Astrocyte (in vitro differentiated cells and primary cell): ENCODE results near the gene PLG. TPM values are rescaled to one million over a fixed set of nuclear protein-coding genes. Genes with fewer than 3 reads are reported as not detected.

Source experiments
- DNase-seq: peaks from one replicate; pipeline ENCODE4 v3.0.0-alpha.2; 2010; ENCODE audit warnings: low read depth
- FAIRE-seq: peaks from 2 replicates; lab custom pipeline; 2011; peaks lifted over from hg19 to GRCh38; lab: Jason Lieb, UNC
- H2AFZ ChIP-seq: 2 replicates; pipeline ENCODE4 v1.6.0; 2012; ENCODE audit warnings: low read depth, low read length, inconsistent platforms
- H3K27ac ChIP-seq: 2 replicates; pipeline ENCODE4 v1.5.1; 2011; ENCODE audit warnings: low read depth, low read length, inconsistent platforms
- H3K27me3 ChIP-seq: 2 replicates; pipeline ENCODE4 v1.6.0; 2011; ENCODE audit warnings: low read length, inconsistent platforms; ENCODE audit not compliant: insufficient read depth
- H3K36me3 ChIP-seq: 2 replicates; pipeline ENCODE4 v1.5.1; 2011; ENCODE audit warnings: low read length, inconsistent platforms; ENCODE audit not compliant: insufficient read depth
- H3K4me1 ChIP-seq: 2 replicates; pipeline ENCODE4 v1.5.1; 2011; ENCODE audit warnings: low read length, inconsistent platforms; ENCODE audit not compliant: insufficient read depth
- H3K4me2 ChIP-seq: 2 replicates; pipeline ENCODE4 v1.6.0; 2012; ENCODE audit warnings: low read length, inconsistent platforms
- H3K4me3 ChIP-seq: 2 replicates; pipeline ENCODE4 v1.5.1; 2011; ENCODE audit warnings: low read depth, mild to moderate bottlenecking, low read length, inconsistent platforms; ENCODE audit not compliant: insufficient read depth
- H3K79me2 ChIP-seq: 2 replicates; pipeline ENCODE4 v1.6.0; 2012; ENCODE audit warnings: mild to moderate bottlenecking, low read length, inconsistent platforms; ENCODE audit not compliant: insufficient read depth
- H3K9ac ChIP-seq: 2 replicates; pipeline ENCODE4 v1.6.0; 2012; ENCODE audit warnings: mild to moderate bottlenecking, low read length, inconsistent platforms
- H3K9me3 ChIP-seq: 2 replicates; pipeline ENCODE4 v1.5.1; 2012; ENCODE audit warnings: low read depth, mild to moderate bottlenecking, low read length, inconsistent platforms; ENCODE audit not compliant: insufficient read depth
- H4K20me1 ChIP-seq: 2 replicates; pipeline ENCODE4 v1.6.0; 2012; ENCODE audit warnings: low read length, inconsistent platforms; ENCODE audit not compliant: insufficient read depth
- H3K27ac Mint-ChIP-seq: one replicate; pipeline ENCODE4 v1.8.0; 2021; ENCODE audit warnings: mild to moderate bottlenecking, mixed read lengths; ENCODE audit not compliant: unreplicated experiment
- H3K27me3 Mint-ChIP-seq: one replicate; pipeline ENCODE4 v1.8.0; 2021; ENCODE audit warnings: low read depth, mixed read lengths; ENCODE audit not compliant: unreplicated experiment
- H3K36me3 Mint-ChIP-seq: one replicate; pipeline ENCODE4 v1.8.0; 2021; ENCODE audit warnings: low read depth, mixed read lengths; ENCODE audit not compliant: unreplicated experiment
- H3K4me1 Mint-ChIP-seq: one replicate; pipeline ENCODE4 v1.8.0; 2021; ENCODE audit warnings: low read depth, mixed read lengths; ENCODE audit not compliant: unreplicated experiment
- H3K4me3 Mint-ChIP-seq: one replicate; pipeline ENCODE4 v1.8.0; 2021; ENCODE audit warnings: mild to moderate bottlenecking, moderate library complexity, mixed read lengths; ENCODE audit not compliant: unreplicated experiment
- H3K9me3 Mint-ChIP-seq: one replicate; pipeline ENCODE4 v1.8.0; 2021; ENCODE audit warnings: mild to moderate bottlenecking, mixed read lengths; ENCODE audit not compliant: unreplicated experiment
- EZH2 ChIP-seq: IDR thresholded peaks from 2 replicates; pipeline ENCODE4 v1.6.1; 2012; ENCODE audit warnings: mild to moderate bottlenecking, low read length, inconsistent platforms; ENCODE audit not compliant: insufficient read depth
- total RNA-seq: library from RNA; stranded (reverse); gene quantifications from 2 replicates; pipeline ENCODE4 v1.2.1, GENCODE V29; 2021
- TF ChIP-seq, protein P1 (sequence below): IDR thresholded peaks from 2 replicates; pipeline ENCODE4 v1.5.1; 2011; ENCODE audit warnings: low read depth, mild to moderate bottlenecking, inconsistent platforms, low read length, moderate library complexity; ENCODE audit not compliant: insufficient read depth

The PLG gene
- total RNA-seq, 1 donor from 2014 or later = 0.16 TPM

- Mint-ChIP-seq H3K4me3 (no peak overlapping the region), H3K4me1 (no peaks in the 10 kb centered on the region), H3K27ac (no peak overlapping the region), H3K27me3 (peaks cover 6% of the 10 kb centered on the region), H3K9me3 (no peaks in the 10 kb centered on the region), H3K36me3 (no peaks in the 10 kb centered on the region)
- Histone ChIP-seq H4K20me1 (no peaks in the 10 kb centered on the region), H3K36me3 (no peaks in the 10 kb centered on the region), H3K27me3 (no peaks in the 10 kb centered on the region), H3K4me3 (no peak overlapping the region), H3K4me2 (no peak overlapping the region), H3K27ac (no peak overlapping the region), H3K4me1 (no peaks in the 10 kb centered on the region), H3K79me2 (no peaks in the 10 kb centered on the region), H2AFZ (no peak overlapping the region), H3K9me3 (no peaks in the 10 kb centered on the region), H3K9ac (no peak overlapping the region)
- DNase-seq = no peak
- no peak for FAIRE-seq
- TF ChIP-seq, protein P1, sequence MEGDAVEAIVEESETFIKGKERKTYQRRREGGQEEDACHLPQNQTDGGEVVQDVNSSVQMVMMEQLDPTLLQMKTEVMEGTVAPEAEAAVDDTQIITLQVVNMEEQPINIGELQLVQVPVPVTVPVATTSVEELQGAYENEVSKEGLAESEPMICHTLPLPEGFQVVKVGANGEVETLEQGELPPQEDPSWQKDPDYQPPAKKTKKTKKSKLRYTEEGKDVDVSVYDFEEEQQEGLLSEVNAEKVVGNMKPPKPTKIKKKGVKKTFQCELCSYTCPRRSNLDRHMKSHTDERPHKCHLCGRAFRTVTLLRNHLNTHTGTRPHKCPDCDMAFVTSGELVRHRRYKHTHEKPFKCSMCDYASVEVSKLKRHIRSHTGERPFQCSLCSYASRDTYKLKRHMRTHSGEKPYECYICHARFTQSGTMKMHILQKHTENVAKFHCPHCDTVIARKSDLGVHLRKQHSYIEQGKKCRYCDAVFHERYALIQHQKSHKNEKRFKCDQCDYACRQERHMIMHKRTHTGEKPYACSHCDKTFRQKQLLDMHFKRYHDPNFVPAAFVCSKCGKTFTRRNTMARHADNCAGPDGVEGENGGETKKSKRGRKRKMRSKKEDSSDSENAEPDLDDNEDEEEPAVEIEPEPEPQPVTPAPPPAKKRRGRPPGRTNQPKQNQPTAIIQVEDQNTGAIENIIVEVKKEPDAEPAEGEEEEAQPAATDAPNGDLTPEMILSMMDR = no peak
- TF ChIP-seq EZH2 = no peak
Measured at GRCh38 chr6:160685762-160686450, 16.1 kb upstream of the PLG start.

GRCh38 chr6:160690458-160690857 lies 11.6 kb upstream of the PLG start:
- no peaks in the 10 kb centered on the region for H3K36me3 Mint-ChIP-seq
- DNase-seq = no peak
- H4K20me1 ChIP-seq = no peaks in the 10 kb centered on the region
- no peak overlapping the region for H3K27ac Mint-ChIP-seq
- H2AFZ ChIP-seq = no peak overlapping the region
- no peaks in the 10 kb centered on the region for H3K27me3 ChIP-seq
- no peak for FAIRE-seq
- H3K36me3 ChIP-seq = no peaks in the 10 kb centered on the region
- H3K4me2 ChIP-seq = no peak overlapping the region
- H3K27ac ChIP-seq = no peak overlapping the region
- no peaks in the 10 kb centered on the region for H3K4me1 Mint-ChIP-seq
- H3K9ac ChIP-seq = no peak overlapping the region
- peaks cover 5% of the 10 kb centered on the region for H3K9me3 ChIP-seq
- H3K9me3 Mint-ChIP-seq = peaks cover 3% of the 10 kb centered on the region
- no peaks in the 10 kb centered on the region for H3K4me1 ChIP-seq
- TF ChIP-seq EZH2 = no peak
- TF ChIP-seq, protein P1 = no peak
- peaks cover 7% of the 10 kb centered on the region for H3K27me3 Mint-ChIP-seq
- H3K4me3 Mint-ChIP-seq = no peak overlapping the region
- H3K79me2 ChIP-seq = no peaks in the 10 kb centered on the region
- H3K4me3 ChIP-seq = no peak overlapping the region

GRCh38 chr6:160691617-160692016 lies 10.4 kb upstream of the PLG start:
- peaks cover 3% of the 10 kb centered on the region for H3K9me3 Mint-ChIP-seq
- H3K27me3 Mint-ChIP-seq = peaks cover 12% of the 10 kb centered on the region
- H2AFZ ChIP-seq = no peak overlapping the region
- H3K4me3 Mint-ChIP-seq = no peak overlapping the region
- no peak overlapping the region for H3K4me3 ChIP-seq
- no peak overlapping the region for H3K27ac ChIP-seq
- H3K4me1 ChIP-seq = no peaks in the 10 kb centered on the region
- no peaks in the 10 kb centered on the region for H4K20me1 ChIP-seq
- no peaks in the 10 kb centered on the region for H3K4me1 Mint-ChIP-seq
- H3K27ac Mint-ChIP-seq = no peak overlapping the region
- peaks cover 5% of the 10 kb centered on the region for H3K9me3 ChIP-seq
- H3K79me2 ChIP-seq = no peaks in the 10 kb centered on the region
- H3K36me3 Mint-ChIP-seq = no peaks in the 10 kb centered on the region
- no peaks in the 10 kb centered on the region for H3K36me3 ChIP-seq
- H3K9ac ChIP-seq = no peak overlapping the region
- no peak overlapping the region for H3K4me2 ChIP-seq
- TF ChIP-seq EZH2 = no peak
- DNase-seq = no peak
- H3K27me3 ChIP-seq = no peaks in the 10 kb centered on the region
- FAIRE-seq = no peak
